GM19452 (cell line): ENCODE measurements around the gene C17orf113.
"Not testable (repeated sequence)": the region's sequence is repeated elsewhere in the genome, so short reads cannot be mapped to it uniquely, and the experiment has no call there.

Experiments
- ATAC-seq: cut with Tn5 transposase; IDR thresholded peaks from one replicate; pipeline ENCODE4 v1.9.1; 2021; ENCODE audit not compliant: unreplicated experiment

C17orf113 gene

GRCh38 chr17:42042598-42043319 is 7.6 kb downstream of the C17orf113 start:
- ATAC-seq: no peak

- no peak for ATAC-seq
Observed at GRCh38 chr17:42041619-42042018, 8.8 kb downstream of the C17orf113 start.

GRCh38 chr17:42040818-42041217 is 9.6 kb downstream of the C17orf113 start:
- no peak for ATAC-seq

DNA sequence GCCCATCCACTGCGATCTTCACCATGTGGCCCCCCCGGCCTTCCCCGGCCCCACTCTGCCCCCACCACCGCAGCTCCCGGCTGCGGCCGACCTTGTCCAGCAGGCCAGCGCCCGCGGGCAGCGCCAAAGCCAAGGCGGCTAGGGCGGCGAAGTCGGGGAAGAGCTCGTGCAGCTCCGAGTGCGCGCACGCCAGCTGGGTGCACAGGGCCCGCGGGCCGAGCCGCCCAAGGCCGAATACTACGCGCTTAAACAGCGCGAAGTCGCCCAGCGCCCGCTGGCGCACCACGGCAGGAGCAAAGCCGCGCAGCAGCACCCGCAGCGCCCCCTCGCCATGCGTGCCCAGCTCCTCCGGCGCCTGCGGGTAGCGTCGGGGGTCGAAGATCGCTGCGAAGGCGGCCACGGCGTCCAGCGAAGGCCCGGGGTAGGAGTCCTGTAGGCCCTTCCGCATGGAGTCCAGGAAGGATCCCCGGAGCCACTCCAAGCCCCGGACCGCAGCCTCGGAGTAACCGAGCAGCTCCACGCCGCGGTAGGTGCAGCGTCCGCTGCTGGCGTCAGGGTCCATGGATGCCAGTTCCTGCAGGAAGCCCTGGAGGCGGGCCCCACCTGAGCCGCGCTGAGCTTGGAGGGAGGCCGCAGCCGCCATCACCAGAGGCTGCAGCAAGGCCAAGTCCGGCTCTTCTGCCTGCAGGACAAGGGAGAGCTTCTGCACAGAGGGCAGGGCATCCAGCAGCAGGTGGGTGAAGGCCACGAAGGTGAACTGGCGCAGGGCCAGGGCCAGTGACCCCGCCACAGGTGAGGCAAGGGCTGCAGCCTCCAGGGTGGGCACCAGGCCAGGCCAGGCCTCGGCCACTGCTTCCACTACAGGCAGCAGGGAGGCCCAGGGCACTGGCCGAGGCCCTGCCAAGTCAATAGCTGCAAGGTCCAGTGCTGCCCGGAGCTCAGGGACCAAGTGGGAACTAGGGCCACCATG is 10.3 kb downstream of the C17orf113 start:
- no peak for ATAC-seq

GRCh38 chr17:42038221-42038973 is 12.0 kb downstream of the C17orf113 start:
- no peak for ATAC-seq

DNA sequence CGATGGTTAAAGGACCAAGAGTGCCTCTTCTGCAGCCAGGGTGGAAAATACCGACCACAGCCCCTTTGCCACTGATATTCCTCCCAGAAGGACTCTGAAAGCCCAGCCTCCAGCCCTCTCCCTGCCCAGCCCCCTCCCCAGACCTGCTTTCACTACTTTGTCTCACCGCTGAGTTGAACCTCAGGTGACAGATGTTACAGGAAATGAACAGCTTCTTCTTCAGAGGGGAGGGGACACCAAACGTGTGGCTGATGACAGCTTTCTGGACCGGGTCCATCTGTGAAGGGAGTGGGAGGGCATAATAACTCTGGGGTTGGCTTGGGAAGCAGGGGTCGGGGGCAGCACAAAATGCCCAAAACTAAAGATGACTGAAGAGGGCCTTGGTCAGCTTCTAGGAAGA is 16.3 kb downstream of the C17orf113 start:
- no peak for ATAC-seq

GRCh38 chr17:42031584-42031983 is 18.8 kb downstream of the C17orf113 start:
- ATAC-seq: no peak

DNA sequence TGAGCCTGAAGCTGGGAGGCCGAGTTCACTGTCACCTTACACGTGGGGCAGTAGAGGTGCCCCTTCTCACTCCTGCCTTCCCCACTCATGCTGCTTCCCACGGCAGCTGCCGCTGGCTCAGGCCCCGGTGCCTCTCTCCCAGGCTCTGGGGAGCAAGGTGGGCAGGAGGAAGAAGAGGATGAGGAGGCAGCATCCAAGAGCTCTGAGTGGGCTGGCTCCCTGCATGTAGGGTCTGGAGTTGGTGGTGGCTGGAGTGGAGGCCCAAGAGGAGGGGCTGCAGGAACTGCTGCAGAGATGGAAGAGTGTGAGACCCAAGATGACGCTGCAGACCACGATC is 21.6 kb downstream of the C17orf113 start:
- ATAC-seq: no peak

- no peak for ATAC-seq
Observed at GRCh38 chr17:42027961-42028790, 22.2 kb downstream of the C17orf113 start.

GRCh38 chr17:42027590-42027889 is 22.9 kb downstream of the C17orf113 start:
- ATAC-seq: no peak

DNA sequence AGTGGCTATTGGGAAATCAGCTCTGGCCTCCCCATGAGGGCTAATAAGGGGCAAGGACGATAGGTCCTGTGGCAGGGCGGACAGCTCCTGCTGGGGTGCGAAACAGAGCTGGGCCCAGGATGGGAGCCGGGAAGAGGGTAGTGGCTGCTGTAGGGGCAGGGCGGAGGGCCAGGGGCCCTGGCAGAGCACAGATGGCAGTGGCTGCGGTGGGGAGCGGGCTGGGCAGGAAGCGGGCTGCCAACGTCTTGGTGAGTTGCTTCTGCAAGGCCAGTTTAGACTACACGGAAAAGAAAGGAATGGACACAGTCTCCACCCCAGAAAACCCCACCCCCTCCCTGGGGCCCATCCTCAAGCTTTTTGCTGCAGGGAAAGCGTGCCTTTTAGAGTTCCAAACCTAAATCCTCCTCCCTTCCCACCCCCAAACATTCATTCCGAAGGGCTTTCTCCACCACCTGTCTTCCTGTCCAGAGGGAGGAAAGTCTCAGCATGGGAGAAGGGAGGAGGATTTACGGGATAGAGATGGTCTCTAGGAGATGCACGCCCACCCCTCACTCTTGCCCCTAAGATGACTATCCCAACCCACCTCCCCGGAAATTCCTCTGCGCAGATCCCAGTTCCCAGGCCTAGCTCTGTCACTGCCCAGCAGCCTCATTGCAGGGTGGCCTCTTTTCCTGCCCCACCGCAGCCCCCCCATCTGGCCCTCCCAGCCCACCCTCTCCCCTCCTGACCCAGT is 23.4 kb downstream of the C17orf113 start:
- no peak for ATAC-seq

GRCh38 chr17:42025936-42026335 is 24.5 kb downstream of the C17orf113 start:
- no peak for ATAC-seq

- peak; percentile 14 for ATAC-seq
Observed at GRCh38 chr17:42025191-42025579, 25.2 kb downstream of the C17orf113 start.

- no peak for ATAC-seq
Observed at GRCh38 chr17:42023524-42024349, 26.7 kb downstream of the C17orf113 start.

DNA sequence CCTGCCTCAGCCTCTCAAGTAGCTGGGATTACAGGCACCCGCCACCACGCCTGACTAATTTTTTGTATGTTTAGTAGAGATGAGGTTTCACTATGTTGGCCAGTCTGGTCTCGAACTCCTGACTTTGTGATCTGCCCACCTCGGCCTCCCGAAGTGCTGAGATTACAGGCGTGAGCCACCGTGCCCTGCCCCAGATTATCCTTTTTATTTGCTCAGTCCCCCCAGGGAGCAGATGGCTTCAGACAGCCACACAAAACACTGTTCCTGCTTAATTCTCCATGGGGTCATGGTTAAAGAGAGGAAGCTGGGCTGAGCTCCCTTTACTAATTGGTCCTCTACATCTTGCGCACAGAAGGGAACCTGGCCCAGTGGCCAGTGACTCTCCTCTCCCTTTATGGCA is 29.6 kb downstream of the C17orf113 start:
- not testable (repeated sequence) for ATAC-seq

- peak; percentile 60 for ATAC-seq
Observed at GRCh38 chr17:42019509-42020404, 30.6 kb downstream of the C17orf113 start, which contains the start of gene NKIRAS2. Gene NKIRAS2, plus strand, starts transcription at chr17:42020090. Its CDS starts 1,488 bp downstream, at chr17:42021578.

DNA sequence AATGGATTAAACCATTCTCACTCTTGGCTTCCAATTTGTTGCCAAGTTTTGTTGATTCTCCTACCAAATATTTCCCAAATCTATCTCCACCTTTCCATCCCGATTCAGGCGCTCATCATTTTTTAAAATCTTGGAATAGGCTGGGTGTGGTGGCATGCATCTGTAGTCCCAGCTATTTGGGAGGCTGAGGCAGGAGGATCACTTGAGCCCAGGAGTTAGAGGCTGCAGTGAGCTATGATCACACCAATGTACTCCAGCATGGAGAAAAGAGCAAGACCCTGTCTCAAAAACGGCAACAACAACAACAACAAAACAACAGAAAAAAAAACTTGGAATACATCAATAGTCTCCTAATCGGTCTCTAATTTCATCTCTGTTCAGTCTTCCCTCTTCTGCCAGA is 31.4 kb downstream of the C17orf113 start:
- ATAC-seq: no peak

DNA sequence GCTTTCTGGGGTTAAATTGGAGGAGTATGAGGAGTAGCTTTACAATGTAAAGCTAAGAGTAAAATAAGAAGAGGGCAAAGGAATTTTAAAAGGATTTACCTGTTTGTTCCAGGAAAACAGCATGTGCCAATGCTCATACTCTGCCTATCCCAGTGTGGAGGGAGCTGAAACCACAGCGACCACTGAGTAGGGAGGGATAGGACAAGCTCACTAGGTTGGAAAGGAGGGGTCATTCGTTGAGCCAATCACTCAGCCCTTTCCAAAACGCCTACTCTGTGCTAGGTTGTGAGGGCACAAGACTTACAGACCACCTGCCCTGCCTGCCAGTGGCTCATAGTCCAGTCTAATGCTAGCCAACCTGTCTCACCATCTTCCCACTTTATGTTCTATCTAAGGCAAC is 32.1 kb downstream of the C17orf113 start:
- no peak for ATAC-seq
